GM23248 (cell line): Measurements from ENCODE around the gene RPA1. TPM values are rescaled to one million over a fixed set of nuclear protein-coding genes. Genes with fewer than 3 reads are reported as not detected.

Experiments
- DNase-seq: peaks from one replicate; pipeline ENCODE4 v3.0.0-alpha.2; 2015
- H2AFZ ChIP-seq: fragments of 200-600 bp; sonication (generic); 2 replicates; pipeline ENCODE4 v1.6.1; 2016; ENCODE audit warnings: antibody characterized with exemption
- H3F3A ChIP-seq: fragments of 200-600 bp; sonication (generic); 2 replicates; pipeline ENCODE4 v1.6.1; 2016; ENCODE audit warnings: mild to moderate bottlenecking, antibody characterized with exemption, mixed run types; ENCODE audit not compliant: insufficient read depth
- H3K27ac ChIP-seq: fragments of 200-600 bp; sonication (generic); 2 replicates; pipeline ENCODE4 v1.5.1; 2016; ENCODE audit warnings: mild to moderate bottlenecking
- H3K27me3 ChIP-seq: fragments of 200-600 bp; sonication (generic); replicated peaks from 2 replicates; pipeline ENCODE4 v1.6.1; 2016; ENCODE audit warnings: mild to moderate bottlenecking; ENCODE audit not compliant: insufficient read depth
- H3K36me3 ChIP-seq: fragments of 200-600 bp; sonication (generic); 2 replicates; pipeline ENCODE4 v1.6.1; 2016; ENCODE audit warnings: low read depth, mild to moderate bottlenecking
- H3K4me1 ChIP-seq: fragments of 200-600 bp; sonication (generic); 2 replicates; pipeline ENCODE4 v1.6.1; 2016; ENCODE audit warnings: mild to moderate bottlenecking; ENCODE audit not compliant: insufficient read depth
- H3K4me2 ChIP-seq: fragments of 200-600 bp; sonication (generic); one replicate; pipeline ENCODE4 v1.6.1; 2016; ENCODE audit warnings: mild to moderate bottlenecking; ENCODE audit not compliant: unreplicated experiment
- H3K4me3 ChIP-seq: fragments of 200-600 bp; sonication (generic); 2 replicates; pipeline ENCODE4 v1.5.1; 2016; ENCODE audit warnings: mild to moderate bottlenecking
- H3K79me2 ChIP-seq: fragments of 200-600 bp; sonication (generic); 2 replicates; pipeline ENCODE4 v1.6.1; 2016; ENCODE audit warnings: mild to moderate bottlenecking; ENCODE audit not compliant: insufficient read depth
- H3K9ac ChIP-seq: fragments of 200-600 bp; sonication (generic); 2 replicates; pipeline ENCODE4 v1.6.1; 2016; ENCODE audit warnings: mild to moderate bottlenecking
- H3K9me2 ChIP-seq: fragments of 200-600 bp; sonication (generic); 2 replicates; pipeline ENCODE4 v1.6.1; 2016; ENCODE audit warnings: mixed run types, mild to moderate bottlenecking, moderate library complexity; ENCODE audit not compliant: insufficient read depth
- H3K9me3 ChIP-seq: fragments of 200-600 bp; sonication (generic); one replicate; pipeline ENCODE4 v1.6.1; 2017; ENCODE audit warnings: low read depth
- H4K20me1 ChIP-seq: fragments of 200-600 bp; sonication (generic); 2 replicates; pipeline ENCODE4 v1.6.0; 2016; ENCODE audit not compliant: insufficient read depth
- EZH2 ChIP-seq: fragments of 200-600 bp; sonication (generic); IDR thresholded peaks from 2 replicates; pipeline ENCODE4 v1.6.1; 2018; ENCODE audit warnings: antibody characterized with exemption, mild to moderate bottlenecking; ENCODE audit not compliant: insufficient read depth, poor library complexity, severe bottlenecking
- EZH2phosphoT487 ChIP-seq: fragments of 200-600 bp; sonication (generic); IDR thresholded peaks from 2 replicates; pipeline ENCODE4 v1.6.1; 2018; ENCODE audit warnings: antibody characterized with exemption, moderate library complexity, mild to moderate bottlenecking, low read depth; ENCODE audit not compliant: insufficient read depth
- WGBS, 2 experiments: methylation state at CpG; one replicate each; pipeline ENCODE4 v1.1.6; 2015 to 2017; ENCODE audit warnings: low lambda C conversion rate in 2 of 2, low coverage in 1 of 2; ENCODE audit errors: missing lambda C conversion rate in 2 of 2; 5-methylcytosine and 5-hydroxymethylcytosine counted together
- in situ Hi-C: fragments of 300-500 bp; cut with MboI; formaldehyde crosslinking; loops from 2 replicates; pipeline ENCODE4 v1.15.0; 2020
- polyA plus RNA-seq: library from polyadenylated mRNA; unstranded; fragments of >200 nt; fragmentation: Nextera tagmentation; extraction: Ambion mirVana; gene quantifications from 2 replicates; pipeline ENCODE4 v1.2.1, GENCODE V29; 2016
- total RNA-seq: library from RNA; depleted of rRNA; stranded (reverse); fragments of >200 nt; shearing (Covaris generic); gene quantifications from 2 replicates; pipeline ENCODE4 v1.2.3, GENCODE V29; 2014

RPA1 gene
- total and polyA plus RNA-seq, 2 experiments from 2014 or later, result 16.4 to 37.1 TPM

DNA sequence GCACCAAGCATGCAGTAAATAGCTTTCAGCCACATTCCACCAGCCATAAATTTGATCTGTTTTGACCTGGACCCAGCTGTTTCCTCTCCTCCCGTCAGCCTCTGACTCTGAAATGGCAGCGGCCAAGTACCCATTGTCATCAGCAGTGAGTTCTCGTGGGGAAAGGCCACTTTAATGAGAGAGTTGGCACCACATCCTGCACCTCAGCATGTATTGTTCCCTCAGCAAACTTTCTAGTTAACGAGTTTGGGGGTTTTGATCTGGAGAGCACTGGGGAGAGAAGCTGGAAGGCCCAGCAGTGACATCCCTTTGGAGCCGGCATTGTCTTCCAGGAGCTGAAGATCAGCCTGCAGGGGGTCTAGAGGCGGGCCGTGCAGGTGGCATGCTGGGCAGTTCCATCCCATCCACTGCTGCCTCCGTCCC, 84.9 kb downstream of the RPA1 start:
- Histone ChIP-seq H3K27me3 (peaks cover 32% of the 10 kb centered on the region), H3F3A (no peaks in the 10 kb centered on the region), H4K20me1 (no peaks in the 10 kb centered on the region), H3K4me3 (no peak overlapping the region), H3K9me2 (no peaks in the 10 kb centered on the region), H3K79me2 (no peaks in the 10 kb centered on the region), H3K9me3 (no peaks in the 10 kb centered on the region), H2AFZ (no peak overlapping the region), H3K4me2 (no peak overlapping the region), H3K9ac (no peak overlapping the region), H3K4me1 (no peaks in the 10 kb centered on the region), H3K36me3 (no peaks in the 10 kb centered on the region), H3K27ac (no peak overlapping the region)
- 31 to 46% methylated on average over 8 of the region's 8 CpGs for WGBS, 2 experiments
- in situ Hi-C loops, result no loop called here
- no peak for TF ChIP-seq EZH2
- no peak for TF ChIP-seq EZH2phosphoT487
- no peak for DNase-seq

DNA sequence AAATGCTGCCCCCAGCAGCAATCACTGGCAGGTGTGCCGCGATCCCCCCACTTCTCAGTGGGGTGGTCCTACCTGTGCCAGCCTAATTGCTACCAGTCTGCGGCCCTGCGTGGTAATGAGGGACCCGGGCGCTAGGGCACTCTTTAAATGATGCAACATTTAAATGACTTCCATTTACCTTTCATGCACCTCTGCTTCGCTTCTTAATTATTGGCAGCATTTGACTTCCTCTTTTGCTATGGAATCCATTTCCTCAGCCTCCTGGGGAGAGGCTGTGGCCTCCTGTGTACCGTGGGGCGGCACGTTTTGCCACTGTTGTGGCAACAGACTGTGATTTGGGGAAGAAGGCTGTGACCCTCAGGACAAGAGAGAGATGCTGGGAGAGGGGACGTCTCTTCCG, 86.1 kb downstream of the RPA1 start:
- Histone ChIP-seq H3F3A (no peaks in the 10 kb centered on the region), H3K79me2 (no peaks in the 10 kb centered on the region), H3K9me2 (no peaks in the 10 kb centered on the region), H3K4me2 (no peak overlapping the region), H3K9ac (no peak overlapping the region), H3K9me3 (no peaks in the 10 kb centered on the region), H3K27ac (no peak overlapping the region), H3K36me3 (no peaks in the 10 kb centered on the region), H2AFZ (no peak overlapping the region), H4K20me1 (no peaks in the 10 kb centered on the region), H3K4me1 (no peaks in the 10 kb centered on the region), H3K27me3 (peaks cover 25% of the 10 kb centered on the region), H3K4me3 (no peak overlapping the region)
- TF ChIP-seq EZH2phosphoT487 (no peak), EZH2 (no peak)
- no peak for DNase-seq
- 74 to 78% methylated on average over 12 of the region's 12 CpGs for WGBS, 2 experiments
- in situ Hi-C loops, result no loop called here

DNA sequence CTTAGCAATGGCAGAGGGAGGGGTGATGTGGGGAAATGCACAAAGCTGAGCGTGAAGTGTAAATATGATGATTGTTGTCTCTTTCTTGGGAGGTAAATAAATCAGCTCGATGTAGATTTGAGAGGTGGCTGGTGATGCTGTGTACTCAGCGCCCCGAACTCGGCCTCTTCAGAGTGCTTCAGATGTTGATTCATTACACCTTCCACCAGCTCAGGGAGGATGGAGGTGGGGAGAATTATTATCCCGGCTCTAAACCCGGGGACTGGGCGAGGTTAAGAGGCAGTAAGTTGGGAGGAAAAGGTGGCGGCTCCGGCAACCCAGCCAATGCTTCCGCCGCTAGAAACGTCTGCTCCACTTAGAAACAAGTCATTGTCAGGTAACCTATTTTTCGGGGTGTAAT, 86.5 kb downstream of the RPA1 start:
- Histone ChIP-seq H2AFZ (no peak overlapping the region), H3K27ac (no peak overlapping the region), H3K9me3 (no peaks in the 10 kb centered on the region), H3K9me2 (no peaks in the 10 kb centered on the region), H3K36me3 (no peaks in the 10 kb centered on the region), H3K4me3 (no peak overlapping the region), H3K27me3 (peaks cover 23% of the 10 kb centered on the region), H3K4me1 (no peaks in the 10 kb centered on the region), H3K9ac (no peak overlapping the region), H4K20me1 (no peaks in the 10 kb centered on the region), H3F3A (no peaks in the 10 kb centered on the region), H3K4me2 (no peak overlapping the region), H3K79me2 (no peaks in the 10 kb centered on the region)
- TF ChIP-seq EZH2phosphoT487, result no peak
- no peak for TF ChIP-seq EZH2
- in situ Hi-C loops, result no loop called here
- 57% methylated on average over 14 of the region's 14 CpGs for WGBS, 2 experiments
- DNase-seq, result no peak

DNA sequence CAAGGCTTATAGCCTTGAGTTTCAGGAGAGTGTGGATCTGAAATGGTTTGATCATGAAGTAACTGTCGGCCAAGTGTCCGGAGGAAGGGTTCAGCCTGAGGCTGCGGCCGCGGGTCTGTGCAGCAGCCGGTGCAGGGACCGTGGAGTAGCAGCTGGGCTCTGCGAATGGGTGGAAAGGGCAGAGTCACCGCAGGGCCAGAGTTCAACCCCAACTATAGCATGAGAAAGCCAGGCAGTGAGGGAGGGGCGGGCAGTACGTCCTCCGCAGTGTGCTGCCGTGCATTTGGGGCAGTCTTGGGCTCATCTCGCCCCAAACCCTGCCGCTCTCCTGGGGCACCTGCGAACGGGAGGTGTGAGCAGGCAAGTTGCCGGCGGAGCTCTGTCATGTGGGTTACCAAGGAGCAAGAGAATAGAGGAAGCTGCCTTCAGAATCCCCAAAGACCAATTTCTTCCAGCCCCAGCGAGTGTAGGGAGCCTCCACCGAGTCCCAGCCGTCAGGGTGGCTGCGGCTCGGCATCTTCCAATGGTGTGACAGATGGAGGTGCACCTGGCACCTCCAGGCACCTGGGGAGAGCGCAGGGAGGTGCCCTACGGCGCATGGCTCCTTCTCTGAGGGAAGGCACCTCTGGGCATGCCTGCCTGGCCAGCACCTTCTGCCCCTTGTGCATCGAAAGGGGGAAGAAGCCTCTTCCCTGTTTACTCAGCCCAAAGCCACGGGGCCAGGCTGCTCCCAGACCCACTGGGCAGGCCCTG, 87.3 kb downstream of the RPA1 start:
- Histone ChIP-seq H3K27ac (no peak overlapping the region), H3K9me3 (no peaks in the 10 kb centered on the region), H3F3A (no peaks in the 10 kb centered on the region), H3K79me2 (no peaks in the 10 kb centered on the region), H3K9me2 (no peaks in the 10 kb centered on the region), H2AFZ (no peak overlapping the region), H3K4me1 (no peaks in the 10 kb centered on the region), H3K36me3 (no peaks in the 10 kb centered on the region), H3K4me2 (no peak overlapping the region), H3K27me3 (peaks cover 15% of the 10 kb centered on the region; the same call in 1 of the 2 replicates), H3K4me3 (no peak overlapping the region), H4K20me1 (no peaks in the 10 kb centered on the region), H3K9ac (no peak overlapping the region)
- DNase-seq, result no peak
- WGBS, 2 experiments, result 72% methylated on average over 29 of the region's 29 CpGs
- in situ Hi-C loops, result no loop called here
- TF ChIP-seq EZH2 (no peak), EZH2phosphoT487 (no peak)
